Inflammatory macrophage treated with lipopolysaccharide for 4 hours (primary cell): Measurements from ENCODE around the gene NUBP1.
"Not testable (repeated sequence)": the region's sequence is repeated elsewhere in the genome, so short reads cannot be mapped to it uniquely, and the experiment has no call there.

Experiments used
- DNase-seq: peaks from one replicate; pipeline ENCODE4 v3.0.0-alpha.2; 2020

Gene NUBP1

DNA sequence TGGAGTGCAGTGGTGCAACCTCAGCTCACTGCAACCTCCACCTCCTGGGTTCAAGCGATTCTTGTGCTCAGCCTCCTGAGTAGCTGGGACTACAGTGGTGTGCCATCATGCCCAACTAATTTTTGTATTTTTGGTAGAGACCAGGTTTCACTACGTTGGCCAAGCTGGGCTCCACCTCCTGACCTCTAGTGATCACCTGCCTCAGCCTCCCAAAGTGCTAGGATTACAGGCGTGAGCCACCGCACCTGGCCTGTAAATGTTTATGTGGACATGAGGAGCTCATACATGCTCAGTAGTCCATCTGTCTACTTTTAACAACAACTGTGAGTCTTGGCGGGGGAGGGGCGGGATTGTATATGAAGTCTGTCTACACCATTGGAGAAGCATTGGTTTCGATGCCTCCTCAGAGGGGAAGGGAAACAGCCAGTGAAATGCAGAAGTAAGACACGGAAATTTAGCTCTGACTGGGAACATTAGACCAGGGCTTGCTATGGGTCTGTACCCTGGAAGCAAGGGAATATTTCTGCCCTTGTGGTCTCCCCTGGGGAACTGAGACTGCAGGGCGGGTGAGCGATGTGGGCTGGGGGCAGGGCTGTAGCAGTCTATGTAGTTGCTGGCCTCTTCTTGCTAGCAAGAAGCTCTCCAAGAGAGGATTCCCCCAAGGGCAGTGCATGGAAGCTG lies 9.3 kb downstream of the NUBP1 start:
- peak; percentile 97 for DNase-seq

DNA sequence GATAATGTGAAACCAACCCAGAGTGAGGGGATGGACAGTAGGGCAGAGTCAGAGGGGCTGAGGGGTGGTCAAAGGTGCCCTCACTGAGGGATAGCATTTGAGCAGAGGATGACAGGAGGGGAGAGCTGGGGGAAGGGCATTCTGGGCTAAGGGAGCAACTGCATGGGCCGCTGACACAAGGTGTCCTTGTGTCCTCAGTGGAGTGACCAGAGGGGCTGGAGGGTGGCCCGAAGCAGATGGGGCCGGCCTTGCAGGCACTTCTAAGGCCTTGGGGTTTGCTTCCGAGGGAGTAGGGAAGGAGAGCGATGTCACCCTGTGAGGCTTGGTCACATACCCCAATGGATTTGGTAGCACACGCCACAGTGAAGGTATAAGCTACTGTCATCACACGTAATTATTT lies 10.0 kb downstream of the NUBP1 start:
- DNase-seq = no peak

DNA sequence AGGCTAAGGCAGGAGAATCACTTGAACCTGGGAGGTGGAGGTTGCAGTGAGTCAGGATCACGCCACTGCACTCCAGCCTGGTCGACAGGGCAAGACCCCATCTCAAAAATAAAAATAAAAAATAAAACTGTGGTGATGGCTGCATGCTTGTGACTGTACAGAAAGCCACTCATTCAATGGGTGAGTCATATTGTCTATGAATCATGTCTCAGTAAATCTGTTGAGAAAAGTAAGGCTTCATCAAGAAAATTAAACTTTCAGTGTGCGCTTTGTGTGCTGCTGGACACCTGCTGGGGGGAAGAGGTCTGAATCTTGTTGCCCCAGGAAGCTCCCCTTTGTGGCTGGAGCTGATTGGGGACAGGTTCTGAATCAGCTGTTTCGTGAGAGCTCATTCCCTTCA lies 11.3 kb downstream of the NUBP1 start:
- peak; percentile 73 for DNase-seq

DNA sequence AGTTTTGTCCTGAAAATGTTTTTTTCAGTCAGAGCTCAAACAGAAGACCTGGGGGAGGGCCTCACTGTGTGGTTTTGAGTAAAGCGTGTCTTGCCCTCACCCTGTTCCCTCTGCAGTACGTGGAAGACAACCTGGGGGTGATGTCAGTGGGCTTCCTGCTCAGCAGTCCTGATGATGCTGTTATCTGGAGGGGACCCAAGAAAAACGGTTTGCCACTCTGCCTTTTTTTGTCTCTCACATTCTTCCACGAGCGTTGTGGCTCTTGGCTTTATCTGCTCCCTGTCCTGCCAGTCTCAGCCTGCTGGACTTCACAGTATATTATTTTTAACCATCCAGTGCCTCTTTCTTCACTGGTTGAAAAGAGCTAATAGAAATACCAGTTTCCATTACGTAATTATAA lies 12.9 kb downstream of the NUBP1 start:
- DNase-seq = no peak

DNA sequence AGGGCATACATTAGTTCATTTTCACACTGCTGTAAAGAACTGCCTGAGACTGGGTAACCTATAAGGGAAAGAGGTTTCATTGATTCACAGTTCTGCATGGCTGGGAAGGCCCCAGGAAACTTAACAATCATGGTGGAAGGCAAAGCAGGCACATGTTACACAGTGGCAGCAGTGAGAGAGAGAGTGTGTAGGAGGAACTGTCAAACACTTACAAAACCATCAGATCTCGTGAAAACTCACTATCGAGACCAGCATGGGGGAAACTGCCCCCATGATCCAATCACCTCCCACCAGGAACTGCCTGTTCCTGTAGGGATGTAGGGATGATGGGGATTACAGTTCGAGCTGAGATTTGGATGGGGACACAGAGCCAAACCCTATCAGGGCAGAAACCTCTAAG lies 17.2 kb downstream of the NUBP1 start:
- DNase-seq = peak; percentile 55

DNA sequence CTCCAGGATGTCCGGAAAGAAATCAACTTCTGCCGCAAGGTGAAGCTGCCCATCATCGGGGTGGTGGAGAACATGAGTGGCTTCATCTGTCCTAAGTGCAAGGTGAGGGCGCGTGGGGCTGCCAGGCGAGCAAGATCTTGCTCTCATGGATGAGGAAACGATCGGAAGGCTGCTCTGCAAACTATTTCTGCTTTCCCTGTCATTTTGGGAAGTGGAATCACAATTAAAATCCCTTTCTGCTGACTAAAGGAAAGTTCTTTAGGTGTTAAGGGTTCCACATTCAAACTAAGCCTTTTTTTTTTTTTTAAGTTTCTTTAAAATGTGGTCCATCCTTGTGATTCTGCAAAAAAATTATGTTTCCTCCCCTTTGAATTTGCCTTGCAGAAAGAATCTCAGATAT lies 17.7 kb downstream of the NUBP1 start:
- peak; percentile 45 for DNase-seq

DNA sequence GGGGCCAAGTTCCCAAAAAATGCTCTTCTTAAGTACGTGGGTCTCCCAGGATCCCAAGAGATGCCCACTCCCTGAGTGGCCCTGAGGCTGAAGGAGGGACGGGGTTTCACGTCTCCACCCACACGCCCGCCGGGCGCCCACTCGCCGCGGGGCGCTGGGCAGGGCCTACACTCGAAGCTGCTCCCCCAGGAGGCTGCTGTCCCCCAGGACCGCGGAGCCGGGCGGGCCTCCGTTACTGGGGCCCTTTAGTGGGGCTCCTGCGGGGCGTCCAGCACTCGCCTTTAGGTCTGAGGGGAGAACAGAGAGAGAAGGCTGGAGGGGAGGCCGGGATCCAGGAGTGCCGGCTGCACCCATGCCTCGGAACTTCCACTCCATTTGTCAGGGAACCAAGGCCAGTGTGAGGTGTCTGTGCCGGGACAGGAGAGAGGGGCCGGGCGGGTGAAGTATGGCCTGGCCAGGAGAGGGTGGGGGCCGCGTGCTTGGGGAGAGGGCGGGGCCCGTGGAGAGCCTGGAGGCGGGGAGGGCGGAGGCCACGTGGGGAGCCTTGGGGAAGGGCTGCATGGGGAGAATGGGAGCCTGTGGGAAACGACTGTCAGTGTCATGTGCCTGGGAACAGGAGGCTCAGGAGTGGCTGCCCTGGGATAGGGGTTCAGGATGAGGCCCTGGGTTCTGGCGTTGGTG lies 18.8 kb downstream of the NUBP1 start:
- no peak for DNase-seq

DNA sequence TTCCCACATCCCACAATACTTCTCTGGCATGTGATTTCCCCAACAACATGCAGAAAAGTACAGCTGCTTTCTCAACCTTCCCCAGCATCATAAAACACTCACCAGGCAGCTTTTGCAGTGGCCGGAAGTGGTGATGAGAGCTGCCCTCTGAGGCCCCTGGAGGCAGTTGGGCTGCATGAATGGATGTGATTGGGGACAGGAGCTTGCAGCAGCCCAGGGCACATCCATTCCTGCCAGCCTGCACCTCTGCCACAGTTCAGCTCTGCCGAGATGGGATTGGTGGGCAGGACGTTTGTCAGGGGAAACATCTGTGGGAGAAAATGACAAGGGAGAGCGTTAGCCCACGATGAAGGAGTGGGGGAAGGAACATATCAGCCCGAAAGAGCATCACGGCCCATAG lies 19.8 kb downstream of the NUBP1 start:
- no peak for DNase-seq

DNA sequence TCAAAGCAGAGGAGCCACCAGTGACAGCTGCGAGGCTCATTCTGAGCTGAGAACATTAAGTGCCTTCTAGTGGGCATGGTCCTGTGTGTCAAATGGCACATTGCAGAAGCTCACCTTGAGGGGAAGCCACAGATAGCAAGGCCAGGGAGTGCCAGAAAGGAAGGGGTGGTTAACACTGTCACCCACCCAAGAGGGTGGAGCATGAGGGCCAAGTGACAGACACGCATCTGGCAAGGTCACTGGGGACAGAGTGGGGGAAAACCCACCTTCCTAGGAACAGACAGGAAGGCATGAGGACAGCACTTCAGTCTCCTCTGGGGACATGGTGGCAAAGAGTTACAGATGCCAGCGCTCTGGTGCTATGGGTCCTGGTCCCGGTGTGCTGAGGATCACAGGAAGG lies 22.1 kb downstream of the NUBP1 start:
- no peak for DNase-seq

DNA sequence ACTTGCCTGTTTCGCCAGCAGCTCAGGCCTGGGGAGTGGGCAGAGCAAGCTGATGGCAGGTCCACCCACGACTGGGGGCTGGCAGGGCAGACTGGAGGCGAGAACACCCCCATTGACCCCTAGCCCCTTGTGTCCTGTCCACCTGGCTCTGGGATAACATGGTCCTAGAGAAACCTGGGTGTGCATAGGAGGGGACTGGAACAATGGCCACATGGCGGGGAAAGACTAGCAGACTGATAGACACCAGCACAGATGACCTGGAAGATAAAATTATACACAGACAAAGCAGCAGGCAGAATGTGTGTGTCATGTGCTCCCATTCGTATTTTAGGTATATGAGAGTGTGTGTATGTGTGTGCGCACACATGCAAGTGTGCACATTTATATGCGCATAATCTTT lies 23.5 kb downstream of the NUBP1 start:
- DNase-seq = no peak

DNA sequence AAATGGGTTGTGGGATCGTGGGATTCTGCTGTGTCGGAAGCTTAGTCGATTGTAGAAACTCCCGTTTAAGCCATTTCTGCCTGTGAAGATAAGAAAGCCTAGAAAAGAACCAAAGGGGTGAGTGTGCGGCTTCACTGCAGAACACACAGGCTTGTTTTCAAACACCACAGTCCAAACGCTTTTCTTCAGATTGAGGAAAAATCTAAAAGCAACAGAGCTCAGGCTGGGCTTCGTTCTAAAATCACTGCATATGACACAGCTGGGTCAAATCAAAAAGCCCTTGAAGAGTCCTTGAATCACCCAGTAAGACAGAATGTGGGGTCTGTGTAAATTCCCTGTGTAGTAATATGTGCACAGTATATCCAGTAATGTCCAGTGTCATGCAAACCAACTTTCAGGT lies 25.7 kb downstream of the NUBP1 start:
- DNase-seq = no peak

DNA sequence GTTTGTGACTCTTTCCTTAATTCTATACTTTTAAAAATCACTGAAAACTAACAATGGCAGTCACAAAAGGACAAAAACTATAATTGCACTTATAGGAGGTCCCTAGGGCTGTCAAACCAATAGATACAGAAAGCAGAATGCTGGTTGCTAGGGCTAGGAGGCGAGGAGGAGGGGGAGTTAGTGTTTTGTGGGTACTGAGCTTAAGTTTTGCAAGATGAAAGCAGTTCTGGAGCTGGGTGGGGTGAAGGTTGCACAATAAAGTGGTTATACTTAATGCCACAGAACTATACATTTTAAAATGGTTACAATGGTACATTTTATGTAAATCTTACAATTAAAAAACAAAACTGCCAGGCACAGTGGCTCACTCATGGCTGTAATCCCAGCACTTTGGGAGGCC lies 27.3 kb downstream of the NUBP1 start:
- peak; percentile 59 for DNase-seq

DNA sequence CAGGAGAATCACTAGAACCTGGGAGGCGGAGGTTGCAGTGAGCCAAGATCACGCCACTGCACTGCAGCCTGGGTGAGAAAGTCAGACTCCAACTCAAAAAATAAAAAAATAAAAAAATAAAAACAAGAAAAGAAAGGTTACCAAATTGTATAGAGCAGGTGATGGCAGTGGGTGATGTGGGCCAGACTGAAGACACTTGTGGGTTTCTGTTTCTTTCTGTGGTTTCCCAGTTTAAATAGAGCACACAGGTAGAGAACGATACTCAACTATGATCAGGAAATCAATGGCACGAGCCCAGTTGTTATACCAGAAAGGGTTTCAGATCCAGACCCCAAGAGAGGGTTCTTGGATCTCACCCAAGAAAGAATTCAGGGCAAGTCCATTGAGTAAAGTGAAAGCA lies 32.6 kb downstream of the NUBP1 start:
- no peak for DNase-seq

DNA sequence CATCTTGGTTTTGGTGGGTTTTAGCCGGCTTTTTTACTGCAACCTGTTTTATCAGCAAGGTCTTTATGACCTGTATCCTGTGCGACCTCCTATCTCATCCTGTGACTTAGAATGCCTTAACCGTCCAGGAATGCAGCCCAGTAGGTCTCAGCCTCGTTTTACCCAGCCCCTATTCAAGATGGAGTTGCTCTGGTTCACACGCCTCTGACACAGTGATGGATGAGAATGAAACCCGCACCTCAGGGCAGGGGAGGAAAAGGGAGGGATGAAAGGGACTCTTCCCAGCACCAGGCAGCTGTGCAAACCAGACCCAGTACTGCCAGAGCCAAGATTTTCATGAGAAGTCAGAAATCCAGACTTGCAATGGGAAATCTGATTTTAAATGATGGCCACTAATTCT lies 33.3 kb downstream of the NUBP1 start:
- not testable (repeated sequence) for DNase-seq

DNA sequence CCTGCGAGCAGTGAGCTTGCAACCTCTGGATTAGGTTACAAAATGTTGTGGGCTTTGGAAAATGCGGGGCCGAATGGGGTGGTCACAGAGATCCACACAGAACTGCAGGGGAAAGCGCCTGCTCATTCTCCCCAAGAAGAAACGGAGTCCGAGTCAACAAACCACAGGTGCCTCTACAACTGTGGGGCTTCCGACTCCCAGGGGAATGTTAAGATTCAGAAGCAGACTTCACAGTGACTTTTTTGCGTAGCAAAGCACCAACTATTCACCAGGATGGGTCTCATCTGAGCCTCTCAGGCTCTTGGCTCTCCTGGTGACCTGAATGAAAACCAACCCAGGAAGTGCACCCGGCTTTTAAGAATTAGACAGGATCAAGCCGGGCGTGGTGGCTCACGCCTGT lies 33.7 kb downstream of the NUBP1 start:
- no peak for DNase-seq

DNA sequence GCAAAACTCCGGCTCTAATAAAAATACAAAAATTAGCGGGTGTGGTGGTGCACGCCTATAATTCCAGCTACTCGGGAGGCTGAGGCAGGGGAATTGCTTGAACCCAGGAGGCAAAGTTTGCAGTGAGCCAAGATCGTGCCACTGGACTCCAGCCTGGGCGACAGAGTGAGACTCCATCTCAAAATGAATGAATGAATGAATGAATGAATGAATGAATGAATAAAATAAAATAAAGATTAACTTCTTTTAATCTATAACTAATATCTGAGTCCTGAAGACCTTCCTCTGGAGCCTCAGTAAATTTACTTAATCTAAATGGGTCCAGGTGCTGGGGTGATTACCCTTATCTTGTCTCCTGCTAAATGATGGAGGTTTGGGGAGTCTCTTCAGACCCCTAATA lies 36.3 kb downstream of the NUBP1 start:
- not testable (repeated sequence) for DNase-seq

DNA sequence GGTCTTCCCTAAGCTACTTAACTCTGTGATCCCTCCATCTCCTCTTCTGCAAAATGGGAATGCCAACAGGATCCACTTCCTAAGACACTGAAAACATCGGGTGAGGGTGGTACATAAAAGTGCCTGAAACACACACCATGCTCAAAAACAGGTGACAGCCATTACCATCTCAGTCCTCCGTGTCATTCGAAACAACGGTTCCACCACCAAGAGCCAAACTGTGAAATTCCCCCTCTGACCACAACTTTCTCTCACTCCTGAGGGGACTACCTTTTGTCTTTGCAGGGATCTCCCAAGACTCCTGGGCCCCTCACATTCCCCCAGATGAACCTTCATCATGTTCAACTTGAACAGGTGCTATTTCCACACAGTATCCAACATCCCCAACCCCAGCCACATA lies 37.0 kb downstream of the NUBP1 start:
- DNase-seq = no peak

DNA sequence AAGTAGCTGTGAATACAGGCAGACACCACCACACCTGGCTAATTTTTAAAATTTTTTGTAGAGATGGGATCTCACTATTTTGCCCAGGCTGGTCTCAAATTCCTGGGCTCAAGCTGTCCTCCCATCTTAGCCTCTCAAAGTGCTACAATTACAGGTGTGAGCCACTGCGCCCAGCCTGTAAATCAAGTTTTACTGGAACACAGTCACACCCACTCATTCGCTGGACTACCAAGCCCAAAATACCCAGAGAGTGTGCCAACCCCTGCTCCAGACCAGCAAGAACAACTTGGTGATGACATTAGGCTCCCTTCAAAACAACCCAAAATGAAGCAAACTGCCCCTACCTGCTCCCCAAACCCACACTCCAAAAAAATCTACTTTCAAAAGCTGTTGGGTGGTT lies 39.0 kb downstream of the NUBP1 start:
- no peak for DNase-seq

DNA sequence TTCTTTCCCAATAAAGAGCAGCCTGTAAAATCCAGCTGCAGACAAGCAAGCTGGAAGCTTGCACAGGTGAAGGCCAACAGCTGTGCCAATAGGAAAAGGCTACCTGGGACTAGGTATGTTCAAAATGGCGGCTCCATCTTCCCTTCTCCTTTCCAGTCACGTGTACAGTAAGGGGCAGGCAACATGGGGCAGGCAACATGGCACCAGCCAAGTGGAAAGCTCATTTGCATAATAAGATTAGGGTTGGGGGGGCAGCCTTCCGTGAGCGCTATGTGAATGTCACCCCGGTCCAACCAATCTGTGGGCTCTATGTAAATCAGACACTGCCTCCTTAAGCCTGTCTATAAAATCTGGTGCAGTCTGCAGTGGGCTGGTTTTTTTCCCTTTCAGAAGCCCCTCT lies 43.7 kb downstream of the NUBP1 start:
- DNase-seq = no peak

DNA sequence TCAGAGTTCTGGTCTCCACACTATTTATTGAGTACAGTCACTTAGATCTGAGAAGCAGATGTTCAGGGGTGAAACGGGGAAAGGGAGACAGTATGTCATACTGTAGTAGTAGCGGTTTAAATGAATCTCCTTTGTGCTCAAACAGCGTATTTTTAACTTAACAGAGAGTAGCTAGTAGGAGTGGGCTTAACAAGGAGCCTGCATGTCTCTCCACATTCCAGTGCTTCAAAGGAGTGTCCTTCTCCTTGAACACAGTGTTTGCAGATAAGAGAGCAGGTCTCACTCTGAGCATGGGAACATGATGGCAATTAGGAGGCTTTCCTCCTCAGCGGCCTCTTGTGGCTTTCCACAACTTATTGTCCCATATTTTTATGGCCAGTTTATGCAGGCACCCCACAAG lies 45.0 kb downstream of the NUBP1 start:
- not testable (repeated sequence) for DNase-seq

DNA sequence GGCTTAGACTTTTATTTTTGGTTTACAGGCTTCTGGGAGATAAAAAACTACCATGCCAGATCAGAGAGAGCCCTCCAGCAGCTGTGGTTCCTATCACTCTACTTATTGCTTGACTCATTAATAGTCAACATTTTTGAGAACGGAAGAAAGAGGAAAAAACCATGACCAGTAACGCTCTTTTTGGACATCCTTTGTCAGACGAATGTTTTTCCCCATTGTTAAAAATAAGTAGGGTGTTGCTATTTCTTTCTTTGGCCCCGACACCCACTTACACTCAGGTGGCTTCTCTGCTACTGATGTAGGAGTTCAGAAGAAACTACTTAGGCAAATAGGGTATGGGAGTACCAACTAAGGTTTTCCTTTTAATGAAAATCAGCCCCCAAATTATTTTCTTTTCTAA lies 47.4 kb downstream of the NUBP1 start:
- no peak for DNase-seq

DNA sequence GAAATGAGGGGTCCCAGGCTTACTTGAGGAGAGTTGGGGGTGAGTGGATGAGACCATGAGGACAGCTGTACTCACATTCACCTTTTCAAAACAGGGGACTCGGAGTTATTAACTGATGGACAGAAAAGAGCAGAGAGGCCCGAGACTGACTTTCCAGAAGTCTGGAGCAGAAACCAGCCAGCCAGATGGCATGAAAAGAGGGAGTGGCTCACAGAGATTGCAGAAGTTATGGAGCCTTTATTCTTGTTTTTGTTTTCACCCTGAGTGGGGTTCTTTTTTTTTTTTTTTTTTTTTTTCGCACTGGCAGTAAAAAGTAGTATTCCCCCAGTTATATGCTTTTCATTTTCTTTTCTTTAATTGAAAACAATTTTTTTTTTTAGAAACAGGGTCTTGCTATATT lies 56.1 kb downstream of the NUBP1 start:
- DNase-seq = peak; percentile 57

DNA sequence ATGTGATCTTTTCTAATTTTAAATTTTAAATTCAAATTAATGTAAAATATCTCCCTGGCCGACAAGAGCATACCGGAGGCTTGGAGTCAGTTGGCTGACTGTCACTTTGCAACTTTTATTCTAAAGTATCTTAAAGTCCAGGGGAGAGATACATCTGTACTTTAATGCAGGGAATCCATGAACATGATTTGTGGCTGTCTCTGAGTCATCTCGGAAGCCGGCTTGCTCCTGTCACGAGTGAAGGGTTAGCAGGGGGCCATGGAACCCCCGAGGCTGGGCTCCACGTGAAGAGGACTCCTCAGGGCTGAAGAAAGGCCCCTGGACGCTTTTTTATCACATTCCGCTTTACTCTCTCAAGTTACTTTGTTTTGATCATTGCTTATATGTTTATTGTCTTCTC lies 61.7 kb downstream of the NUBP1 start:
- no peak for DNase-seq

DNA sequence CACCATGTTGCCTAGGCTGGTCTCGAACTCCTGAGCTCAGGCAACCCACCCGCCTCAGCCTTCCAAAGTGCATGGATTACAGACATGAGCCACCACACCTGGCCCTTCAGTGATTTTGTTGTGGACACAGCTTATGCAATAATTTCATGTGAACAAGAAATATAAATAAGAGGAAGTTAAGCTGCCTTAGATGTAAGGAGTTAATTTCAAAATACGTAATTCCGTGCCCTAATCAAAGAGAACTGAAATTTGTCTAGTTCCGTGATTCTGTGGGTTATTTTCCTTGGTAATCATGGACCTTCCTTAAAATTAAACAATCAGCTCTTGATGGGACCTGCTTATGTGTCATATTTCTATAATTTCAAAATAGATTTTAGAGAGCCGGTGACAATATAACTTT lies 63.1 kb downstream of the NUBP1 start:
- DNase-seq = peak; percentile 91

DNA sequence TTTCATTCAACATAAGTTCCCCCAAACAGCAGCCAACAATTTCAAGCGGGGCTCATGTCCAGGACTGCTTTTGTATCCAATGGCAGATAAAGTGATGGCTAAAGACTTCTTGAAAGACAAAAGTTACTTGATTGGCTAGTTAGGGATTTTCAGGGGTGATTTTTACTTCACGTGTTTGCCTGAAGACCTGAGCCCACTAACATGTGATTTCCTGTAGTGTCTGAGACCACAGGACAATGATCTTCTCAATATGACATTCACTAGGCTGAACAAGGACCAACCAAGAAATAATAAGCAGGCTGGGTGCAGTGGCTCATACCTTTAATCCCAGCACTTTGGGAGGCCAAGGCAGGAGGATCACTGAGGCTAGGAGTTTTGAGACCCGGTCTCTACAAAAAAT lies 64.6 kb downstream of the NUBP1 start:
- no peak for DNase-seq
